ENCODE data around the gene EPS8L2.
A peak's percentile ranks its signal among the peaks of the same experiment; 100 is the strongest.

The EPS8L2 gene

GRCh38 chr11:702462-703461 lies 3.3 kb upstream of the EPS8L2 start:
- peak overlapping the region; percentile 59 to 86 for H3K27ac ChIP-seq
- peak in 1 of 2 donors; percentile 81 for DNase-seq
- H3K4me1 ChIP-seq, result peaks cover 0 to 56% (median 42%) of the 10 kb centered on the region in 4 donors
- intact Hi-C loops (cut with DNase I; ENCODE audit: low total_unique reads), result no loop called here
- H3K27me3 ChIP-seq, result peaks cover 0 to 25% of the 10 kb centered on the region in 2 donors
- H3K36me3 ChIP-seq, result peaks cover 0 to 34% (median 21%) of the 10 kb centered on the region in 3 donors
- no peaks in the 10 kb centered on the region for H3K9me3 ChIP-seq
- TF ChIP-seq, protein P1, sequence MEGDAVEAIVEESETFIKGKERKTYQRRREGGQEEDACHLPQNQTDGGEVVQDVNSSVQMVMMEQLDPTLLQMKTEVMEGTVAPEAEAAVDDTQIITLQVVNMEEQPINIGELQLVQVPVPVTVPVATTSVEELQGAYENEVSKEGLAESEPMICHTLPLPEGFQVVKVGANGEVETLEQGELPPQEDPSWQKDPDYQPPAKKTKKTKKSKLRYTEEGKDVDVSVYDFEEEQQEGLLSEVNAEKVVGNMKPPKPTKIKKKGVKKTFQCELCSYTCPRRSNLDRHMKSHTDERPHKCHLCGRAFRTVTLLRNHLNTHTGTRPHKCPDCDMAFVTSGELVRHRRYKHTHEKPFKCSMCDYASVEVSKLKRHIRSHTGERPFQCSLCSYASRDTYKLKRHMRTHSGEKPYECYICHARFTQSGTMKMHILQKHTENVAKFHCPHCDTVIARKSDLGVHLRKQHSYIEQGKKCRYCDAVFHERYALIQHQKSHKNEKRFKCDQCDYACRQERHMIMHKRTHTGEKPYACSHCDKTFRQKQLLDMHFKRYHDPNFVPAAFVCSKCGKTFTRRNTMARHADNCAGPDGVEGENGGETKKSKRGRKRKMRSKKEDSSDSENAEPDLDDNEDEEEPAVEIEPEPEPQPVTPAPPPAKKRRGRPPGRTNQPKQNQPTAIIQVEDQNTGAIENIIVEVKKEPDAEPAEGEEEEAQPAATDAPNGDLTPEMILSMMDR (IDR thresholded peaks at IDR 0.05), result no peak
- H3K4me3 ChIP-seq, result no peak overlapping the region

DNA sequence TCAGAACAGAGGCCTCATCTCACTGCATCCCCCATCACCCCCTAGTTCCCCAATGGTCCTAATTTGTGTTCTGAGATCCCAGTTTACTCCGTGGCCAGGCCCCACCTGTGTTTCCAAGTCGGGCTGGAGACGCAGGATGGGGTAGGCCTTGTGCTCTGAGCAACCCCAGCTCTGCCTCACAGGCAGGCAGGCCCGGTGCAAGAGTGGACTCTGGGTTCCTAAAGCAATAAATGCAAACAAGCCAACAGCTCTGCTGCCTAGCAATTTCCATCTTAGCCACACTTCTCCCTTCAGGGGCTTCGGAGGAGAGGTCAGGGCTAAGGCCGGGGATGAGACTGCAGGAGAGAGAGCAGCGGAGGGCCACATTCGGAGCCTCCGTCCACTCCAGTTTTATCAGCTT lies 2.5 kb upstream of the EPS8L2 start:
- Histone ChIP-seq H3K36me3 (peaks cover 0 to 34% (median 21%) of the 10 kb centered on the region in 3 donors), H3K27me3 (peaks cover 0 to 33% of the 10 kb centered on the region in 2 donors), H3K27ac (peak overlapping the region; percentile 59 to 86), H3K4me3 (no peak overlapping the region), H3K4me1 (peaks cover 0 to 54% (median 40%) of the 10 kb centered on the region in 4 donors), H3K9me3 (no peaks in the 10 kb centered on the region)
- intact Hi-C loops (cut with DNase I; ENCODE audit: low total_unique reads), result no loop called here
- DNase-seq, result no peak
- TF ChIP-seq, protein P1 (IDR thresholded peaks at IDR 0.05), result no peak

DNA sequence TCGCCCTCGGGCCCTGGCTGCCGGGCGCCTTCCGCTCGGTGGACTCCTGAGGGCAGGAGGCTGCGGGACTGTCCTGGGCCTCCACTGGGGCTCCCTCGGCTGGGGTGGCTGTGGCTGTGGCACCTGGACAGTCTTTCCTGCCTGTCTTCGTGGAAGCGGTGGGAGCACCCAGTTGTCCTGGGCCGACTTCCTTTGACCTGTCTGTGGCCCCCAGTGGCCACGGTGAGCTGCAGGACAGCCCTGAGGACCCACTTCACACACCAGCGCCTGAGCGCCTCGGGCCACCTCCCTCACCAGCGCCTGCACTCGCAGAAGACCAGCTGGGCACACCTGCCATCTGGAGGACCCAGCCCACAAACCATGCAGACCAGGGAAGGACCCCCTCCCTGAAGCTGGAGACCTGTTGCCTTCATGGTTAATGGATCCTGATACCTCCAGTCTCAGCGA lies 1.8 kb upstream of the EPS8L2 start:
- peaks cover 0 to 60% (median 40%) of the 10 kb centered on the region in 4 donors for H3K4me1 ChIP-seq
- peaks cover 0 to 38% of the 10 kb centered on the region in 2 donors for H3K27me3 ChIP-seq
- H3K9me3 ChIP-seq, result no peaks in the 10 kb centered on the region
- H3K27ac ChIP-seq, result peak overlapping the region in 1 of 2 donors; percentile 86
- TF ChIP-seq, protein P1 (IDR thresholded peaks at IDR 0.05), result no peak
- peaks cover 0 to 34% (median 21%) of the 10 kb centered on the region in 3 donors for H3K36me3 ChIP-seq
- intact Hi-C loops (cut with DNase I; ENCODE audit: low total_unique reads), result no loop called here
- DNase-seq, result peak in 1 of 2 donors; percentile 63
- no peak overlapping the region for H3K4me3 ChIP-seq

- peak in 1 of 2 donors; percentile 66 for DNase-seq
- intact Hi-C loops (cut with DNase I; ENCODE audit: low total_unique reads), result no loop called here
These were observed 1.0 kb upstream of the EPS8L2 start for GRCh38 chr11:704781-705645.

More at GRCh38 chr11:704781-705645, 1.0 kb upstream of the EPS8L2 start:
- Histone ChIP-seq H3K4me1 (peaks cover 0 to 65% (median 40%) of the 10 kb centered on the region in 4 donors), H3K4me3 (peak overlapping the region; percentile 59 to 63), H3K27ac (peak overlapping the region; percentile 80 to 86), H3K9me3 (no peaks in the 10 kb centered on the region), H3K27me3 (peaks cover 0 to 45% of the 10 kb centered on the region in 2 donors), H3K36me3 (peaks cover 0 to 29% (median 21%) of the 10 kb centered on the region in 3 donors)
- TF ChIP-seq, protein P1 (IDR thresholded peaks at IDR 0.05), result no peak
